Measurements from ENCODE around the gene SLC10A4.
"Not testable (repeated sequence)": the region's sequence is repeated elsewhere in the genome, so short reads cannot be mapped to it uniquely, and the experiment has no call there.

SLC10A4 gene
- 0 to 0.39 (median 0.07) reads per million in 3 experiments for total RNA-seq

- no peak for DNase-seq
Measured at GRCh38 chr4:48483006-48483776, at the start of gene SLC10A4. Gene SLC10A4 (plus strand): TSS chr4:48483343. CDS start chr4:48483562, 219 bp downstream.

DNA sequence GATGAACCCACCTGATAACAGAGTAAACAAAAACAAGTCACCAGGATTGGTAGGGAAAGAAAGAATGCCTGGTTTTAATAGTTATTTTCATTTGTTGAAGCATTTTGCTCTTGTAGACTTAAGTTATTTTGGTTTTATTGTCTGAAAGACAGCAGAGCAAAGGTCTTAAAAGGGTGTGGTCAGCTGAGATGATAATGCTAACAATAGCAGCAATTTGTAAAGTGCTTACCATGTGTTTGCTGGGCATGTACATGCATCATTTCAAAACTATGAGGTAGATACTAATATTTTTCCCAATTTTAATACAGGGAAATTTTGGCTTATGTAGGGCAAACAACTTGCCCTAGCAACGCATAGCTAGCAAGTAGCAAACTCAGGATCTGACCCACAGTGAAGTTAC is 46.8 kb upstream of the SLC10A4 start:
- DNase-seq, result no peak

DNA sequence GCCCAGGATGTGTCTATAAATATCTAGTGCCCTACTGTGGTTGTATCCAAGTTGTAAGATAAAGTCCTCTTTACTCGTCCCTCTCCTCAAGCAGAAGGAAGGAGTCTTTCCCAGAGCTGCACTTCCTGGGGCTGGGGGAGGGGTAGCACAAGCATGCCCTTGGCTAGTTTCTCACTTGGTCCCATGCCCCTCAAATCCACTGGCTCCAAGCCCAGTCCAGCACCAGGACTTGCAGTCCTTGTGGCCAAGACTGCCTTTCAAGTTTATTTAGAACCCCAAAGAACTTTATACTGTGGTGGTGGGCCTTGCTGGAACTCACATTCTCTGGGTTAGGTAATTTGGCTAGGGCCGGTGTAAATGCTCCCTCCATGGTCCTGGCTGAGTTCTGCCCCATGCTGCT is 43.2 kb upstream of the SLC10A4 start:
- DNase-seq, result no peak

GRCh38 chr4:48440914-48441313 is 42.2 kb upstream of the SLC10A4 start:
- DNase-seq, result not testable (repeated sequence)

DNA sequence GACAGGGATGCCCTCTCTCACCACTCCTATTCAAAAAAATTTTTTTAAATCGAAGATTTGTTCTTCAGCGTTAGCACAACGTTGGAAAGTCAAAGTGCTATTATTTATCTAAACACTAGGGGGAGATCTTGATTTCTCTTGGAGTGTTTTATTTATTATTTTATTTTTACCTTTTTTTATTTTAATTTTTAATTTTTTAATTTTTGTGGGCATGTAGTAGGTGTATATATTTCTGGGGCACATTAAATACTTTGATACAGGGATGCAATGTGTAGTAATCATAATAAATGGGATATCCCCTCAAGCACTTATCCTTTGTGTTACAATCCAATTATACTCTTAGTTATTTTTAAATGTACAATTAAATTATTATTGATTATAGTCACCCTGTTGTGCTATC is 37.4 kb upstream of the SLC10A4 start:
- peak; percentile 2 for DNase-seq

- DNase-seq, result no peak
Measured at GRCh38 chr4:48446642-48447041, 36.5 kb upstream of the SLC10A4 start.

GRCh38 chr4:48449151-48449550 is 34.0 kb upstream of the SLC10A4 start:
- DNase-seq, result no peak

DNA sequence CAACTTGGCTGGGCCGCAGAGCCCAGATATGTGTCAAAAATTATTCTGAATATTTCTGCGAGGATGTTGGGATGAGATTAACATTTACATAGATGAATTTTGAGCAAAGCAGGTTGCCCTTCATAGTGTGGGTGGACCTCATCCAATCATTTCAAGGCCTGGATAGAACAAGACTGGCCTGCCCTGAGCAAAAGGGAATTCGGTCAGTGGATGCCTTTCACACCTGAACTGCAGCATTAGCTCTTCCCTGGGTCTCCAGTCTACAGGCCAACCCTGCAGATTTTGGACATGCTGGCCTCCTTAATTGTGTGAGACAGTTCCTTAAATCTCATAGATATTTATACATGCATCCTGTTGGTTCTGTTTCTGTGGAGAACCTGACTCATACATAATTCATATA is 32.4 kb upstream of the SLC10A4 start:
- DNase-seq, result no peak

GRCh38 chr4:48451656-48452055 is 31.5 kb upstream of the SLC10A4 start:
- DNase-seq, result not testable (repeated sequence)

- DNase-seq, result no peak
Measured at GRCh38 chr4:48454591-48454990, 28.6 kb upstream of the SLC10A4 start.

DNA sequence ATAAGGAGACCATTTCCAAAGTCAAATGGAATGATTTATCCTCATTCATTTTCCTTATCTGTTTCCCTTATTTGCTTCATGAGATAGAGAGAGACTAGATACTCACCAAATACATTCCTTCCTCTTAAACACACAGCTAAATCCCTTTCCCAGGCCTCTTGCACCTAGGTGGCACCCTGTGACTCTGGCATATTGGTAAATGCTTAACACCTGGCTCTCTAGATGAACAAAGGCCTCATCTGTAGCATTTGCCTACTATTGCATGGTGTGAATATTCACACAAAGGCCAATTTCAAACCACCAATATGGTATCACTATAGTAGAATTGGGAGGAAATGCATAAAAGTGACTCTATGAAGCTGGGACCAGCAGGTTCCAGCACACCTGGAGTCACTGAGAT is 22.1 kb upstream of the SLC10A4 start:
- no peak for DNase-seq

DNA sequence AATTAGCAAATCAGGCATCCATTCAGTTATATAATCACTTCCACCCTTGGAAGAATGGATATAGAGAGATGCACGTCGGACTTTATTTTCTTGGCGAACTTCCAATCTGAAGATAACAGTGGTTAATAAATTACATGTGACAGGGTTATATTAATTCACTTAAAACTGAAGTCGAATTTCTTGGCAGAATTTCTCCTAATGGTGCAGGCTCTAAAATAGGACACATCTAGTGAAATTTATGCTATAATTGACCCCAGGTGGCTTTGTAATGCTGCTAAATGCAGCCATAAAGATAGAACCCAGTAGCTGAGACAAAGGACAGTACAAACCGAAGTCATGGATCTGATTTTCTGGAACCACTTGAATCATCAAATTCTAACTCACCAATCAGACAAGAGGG is 20.8 kb upstream of the SLC10A4 start:
- DNase-seq, result no peak

GRCh38 chr4:48467442-48467841 is 15.7 kb upstream of the SLC10A4 start:
- DNase-seq, result no peak

GRCh38 chr4:48467891-48468290 is 15.3 kb upstream of the SLC10A4 start:
- no peak for DNase-seq

GRCh38 chr4:48470137-48470536 is 13.0 kb upstream of the SLC10A4 start:
- DNase-seq, result no peak

DNA sequence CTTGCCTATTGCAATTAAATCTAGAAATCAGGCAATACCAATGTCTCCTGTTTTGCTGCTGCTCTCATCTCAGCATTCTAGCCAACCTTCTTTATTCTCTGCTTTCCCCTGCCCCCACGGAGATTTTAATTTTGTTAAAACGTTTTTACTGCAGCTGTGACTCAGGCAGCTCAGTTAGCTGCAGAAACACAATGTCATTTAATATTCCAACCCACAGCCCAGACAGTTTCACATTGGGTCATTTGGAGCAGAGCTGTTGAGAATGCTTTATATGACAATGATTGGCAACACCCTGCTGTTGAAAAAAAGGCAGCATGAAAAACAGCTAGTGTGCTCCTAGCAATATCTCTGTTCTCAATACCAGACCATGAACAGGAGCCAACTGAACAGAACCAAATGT is 12.6 kb upstream of the SLC10A4 start:
- no peak for DNase-seq

DNA sequence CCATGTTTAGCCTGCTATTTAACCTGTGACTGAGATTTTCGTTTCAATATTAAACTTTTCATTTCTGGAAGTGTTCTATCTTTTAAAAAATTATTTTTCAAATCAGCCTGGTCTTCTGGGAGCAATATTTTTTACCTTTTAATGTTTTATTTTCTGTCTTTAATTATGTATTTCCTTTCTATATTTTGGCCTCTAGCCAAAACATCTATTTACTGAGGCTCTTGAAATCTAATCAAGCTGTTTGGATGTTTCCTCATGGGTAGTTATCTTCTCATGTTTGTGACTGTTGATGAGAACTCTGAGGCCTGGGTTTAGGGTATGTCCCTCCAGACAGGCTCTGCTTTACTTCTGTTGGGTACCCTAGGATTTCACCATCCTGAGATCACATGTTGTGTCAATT is 10.3 kb upstream of the SLC10A4 start:
- DNase-seq, result no peak

GRCh38 chr4:48475770-48476169 is 7.4 kb upstream of the SLC10A4 start:
- no peak for DNase-seq

DNA sequence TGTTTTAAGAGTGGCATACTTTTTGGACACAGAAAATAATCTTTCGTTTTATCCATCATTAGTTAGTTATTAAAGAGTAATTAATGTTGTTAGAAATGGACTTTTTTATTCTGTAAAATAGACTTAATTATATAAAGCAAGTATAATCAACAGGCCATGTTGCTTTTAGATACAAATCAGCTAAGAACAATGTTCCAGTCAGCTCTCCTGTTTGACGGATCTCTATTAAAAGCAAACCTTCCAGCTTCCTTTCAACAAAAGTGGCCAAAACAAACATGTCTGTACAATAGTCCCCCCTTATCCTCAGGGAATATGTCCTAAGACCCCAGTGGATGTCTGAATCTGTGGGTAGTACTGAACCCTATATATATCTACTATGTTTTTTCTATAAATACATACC is 4.9 kb upstream of the SLC10A4 start:
- DNase-seq, result no peak

- no peak for DNase-seq
Measured at GRCh38 chr4:48481581-48481980, 1.6 kb upstream of the SLC10A4 start.

DNA sequence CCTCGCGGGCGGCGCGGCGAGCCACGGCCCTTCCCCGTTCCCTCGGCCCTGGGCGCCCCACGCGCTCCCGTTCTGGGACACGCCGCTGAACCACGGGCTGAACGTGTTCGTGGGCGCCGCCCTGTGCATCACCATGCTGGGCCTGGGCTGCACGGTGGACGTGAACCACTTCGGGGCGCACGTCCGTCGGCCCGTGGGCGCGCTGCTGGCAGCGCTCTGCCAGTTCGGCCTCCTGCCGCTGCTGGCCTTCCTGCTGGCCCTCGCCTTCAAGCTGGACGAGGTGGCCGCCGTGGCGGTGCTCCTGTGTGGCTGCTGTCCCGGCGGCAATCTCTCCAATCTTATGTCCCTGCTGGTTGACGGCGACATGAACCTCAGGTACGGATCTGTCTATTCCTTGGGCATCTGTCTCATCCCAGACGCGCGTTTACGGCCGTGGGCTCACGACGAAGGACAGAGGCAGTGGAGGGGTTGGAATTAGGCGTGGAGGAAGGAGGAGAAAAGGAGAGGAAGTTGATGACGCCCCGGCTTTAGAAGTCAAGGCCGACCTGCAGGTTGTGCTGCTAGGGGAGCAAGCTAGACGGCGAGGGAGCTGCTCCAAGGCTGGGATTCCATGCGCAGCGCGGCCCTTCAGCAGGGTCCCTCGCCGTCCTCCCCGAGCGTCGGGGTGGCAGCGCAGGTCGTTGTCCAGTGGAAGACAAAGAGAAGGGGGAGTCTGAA is 792 bp downstream of the SLC10A4 start:
- no peak for DNase-seq

DNA sequence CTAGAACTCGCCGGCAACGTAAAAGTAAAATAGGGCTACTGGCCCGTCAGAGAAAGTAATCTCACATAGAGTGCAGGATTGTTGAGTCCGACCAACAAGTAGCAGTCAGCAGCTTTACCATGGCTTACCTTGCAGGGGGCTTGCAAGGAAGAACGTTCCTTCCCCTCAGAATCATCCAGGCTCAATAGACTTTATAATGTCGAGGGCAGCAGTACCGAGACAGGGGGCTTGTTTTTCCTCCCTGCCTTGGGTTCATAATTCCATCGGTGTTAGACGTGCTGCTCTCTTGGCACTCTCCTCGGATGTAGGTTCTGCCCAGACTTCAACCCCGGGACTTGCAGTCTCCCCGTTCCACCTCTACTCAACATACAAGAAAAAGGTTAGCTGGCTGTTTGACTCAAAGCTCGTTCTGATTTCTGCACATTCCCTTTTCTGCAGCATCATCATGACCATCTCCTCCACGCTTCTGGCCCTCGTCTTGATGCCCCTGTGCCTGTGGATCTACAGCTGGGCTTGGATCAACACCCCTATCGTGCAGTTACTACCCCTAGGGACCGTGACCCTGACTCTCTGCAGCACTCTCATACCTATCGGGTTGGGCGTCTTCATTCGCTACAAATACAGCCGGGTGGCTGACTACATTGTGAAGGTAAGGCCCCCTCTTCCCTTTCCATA is 1.5 kb downstream of the SLC10A4 start:
- no peak for DNase-seq

DNA sequence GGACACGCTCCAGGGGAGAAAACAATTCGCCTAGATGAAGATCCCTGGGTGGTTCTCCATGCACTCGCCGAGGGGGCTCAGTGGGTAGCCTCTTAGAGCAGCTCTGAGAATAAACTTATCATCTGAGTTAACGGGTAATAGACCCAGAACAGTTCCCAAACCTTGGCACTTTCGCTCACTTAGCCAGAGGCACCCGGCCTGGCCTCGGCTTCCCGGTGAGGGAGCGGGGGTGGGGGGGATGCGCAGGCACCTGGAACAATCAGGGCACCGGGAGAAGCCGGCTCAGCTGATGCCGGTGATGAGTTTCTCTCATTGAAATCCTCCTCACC is 6.5 kb downstream of the SLC10A4 start:
- DNase-seq, result no peak

All from central memory CD4-positive, alpha-beta T cell (primary cell).